ENCODE results near the gene EPHB2. TPM values are rescaled to one million over a fixed set of nuclear protein-coding genes. Genes with fewer than 3 reads are reported as not detected.
A peak's percentile ranks its signal among the peaks of the same experiment; 100 is the strongest.
"Not testable (repeated sequence)": the region's sequence is repeated elsewhere in the genome, so short reads cannot be mapped to it uniquely, and the experiment has no call there.

EPHB2 gene
- not detected for total RNA-seq

- Mint-ChIP-seq H3K36me3 (no peaks in the 10 kb centered on the region), H3K9me3 (no peaks in the 10 kb centered on the region), H3K27me3 (peaks cover 38 to 45% of the 10 kb centered on the region in 2 donors), H3K27ac (no peak within 1 kb of the TSS), H3K4me3 (peak within 1 kb of the TSS; percentile 51), H3K4me1 (ENCODE audit: low read depth in 2 of 2) (no peaks in the 10 kb centered on the region)
- DNase-seq (ENCODE audit: low spot score) (peak; percentile 35), ATAC-seq (peak; percentile 25 to 50)
Measured at GRCh38 chr1:22710701-22711049, at the start of gene EPHB2. Gene EPHB2, plus strand, starts transcription at chr1:22710839. Its CDS starts 144 bp downstream, at chr1:22710983.

- no peak for ATAC-seq
Measured at GRCh38 chr1:22661880-22662279, 48.8 kb upstream of the EPHB2 start.

GRCh38 chr1:22662318-22662717, 48.3 kb upstream of the EPHB2 start:
- Mint-ChIP-seq H3K4me1 (ENCODE audit: low read depth in 2 of 2) (no peaks in the 10 kb centered on the region), H3K9me3 (no peaks in the 10 kb centered on the region), H3K36me3 (no peaks in the 10 kb centered on the region), H3K4me3 (no peak overlapping the region), H3K27me3 (peaks cover 11 to 32% of the 10 kb centered on the region in 2 donors), H3K27ac (no peak overlapping the region)
- DNase-seq (ENCODE audit: low spot score), result no peak
- peak; percentile 34 to 46 for ATAC-seq

More at GRCh38 chr1:22661880-22662279, 48.8 kb upstream of the EPHB2 start:
- DNase-seq (ENCODE audit: low spot score), result no peak
- Mint-ChIP-seq H3K36me3 (no peaks in the 10 kb centered on the region), H3K27me3 (peaks cover 12 to 32% of the 10 kb centered on the region in 2 donors), H3K4me1 (ENCODE audit: low read depth in 2 of 2) (no peaks in the 10 kb centered on the region), H3K4me3 (no peak overlapping the region), H3K27ac (no peak overlapping the region), H3K9me3 (no peaks in the 10 kb centered on the region)

- Mint-ChIP-seq H3K4me3 (no peak overlapping the region), H3K36me3 (no peaks in the 10 kb centered on the region), H3K27me3 (peaks cover 13 to 39% of the 10 kb centered on the region in 2 donors), H3K9me3 (no peaks in the 10 kb centered on the region), H3K27ac (no peak overlapping the region), H3K4me1 (ENCODE audit: low read depth in 2 of 2) (no peaks in the 10 kb centered on the region)
- DNase-seq (ENCODE audit: low spot score), result no peak
- peak in 1 of 2 donors; percentile 11 for ATAC-seq
Measured at GRCh38 chr1:22662986-22663408, 47.6 kb upstream of the EPHB2 start.

- Mint-ChIP-seq H3K4me1 (ENCODE audit: low read depth in 2 of 2) (no peaks in the 10 kb centered on the region), H3K27ac (no peak overlapping the region), H3K4me3 (no peak overlapping the region), H3K27me3 (peaks cover 9 to 42% of the 10 kb centered on the region in 2 donors), H3K9me3 (no peaks in the 10 kb centered on the region), H3K36me3 (no peaks in the 10 kb centered on the region)
- ATAC-seq (no peak), DNase-seq (ENCODE audit: low spot score) (no peak)
Measured at GRCh38 chr1:22665752-22666151, 44.9 kb upstream of the EPHB2 start.

GRCh38 chr1:22666412-22666811, 44.2 kb upstream of the EPHB2 start:
- no peak overlapping the region for H3K27ac Mint-ChIP-seq
- no peaks in the 10 kb centered on the region for H3K9me3 Mint-ChIP-seq
- no peak for DNase-seq (ENCODE audit: low spot score)
- H3K4me3 Mint-ChIP-seq, result no peak overlapping the region
- no peaks in the 10 kb centered on the region for H3K4me1 Mint-ChIP-seq (ENCODE audit: low read depth in 2 of 2)
- no peaks in the 10 kb centered on the region for H3K36me3 Mint-ChIP-seq
- ATAC-seq, result no peak
- H3K27me3 Mint-ChIP-seq, result peaks cover 9 to 42% of the 10 kb centered on the region in 2 donors

GRCh38 chr1:22668840-22669239, 41.8 kb upstream of the EPHB2 start:
- H3K9me3 Mint-ChIP-seq; H3K36me3 Mint-ChIP-seq; ATAC-seq; H3K27ac Mint-ChIP-seq; DNase-seq (ENCODE audit: low spot score); H3K4me3 Mint-ChIP-seq; H3K4me1 Mint-ChIP-seq (ENCODE audit: low read depth in 2 of 2): not testable (repeated sequence)
- H3K27me3 Mint-ChIP-seq, result peaks cover 9 to 41% of the 10 kb centered on the region in 2 donors

- Mint-ChIP-seq H3K4me1 (ENCODE audit: low read depth in 2 of 2) (no peaks in the 10 kb centered on the region), H3K36me3 (no peaks in the 10 kb centered on the region), H3K27ac (no peak overlapping the region), H3K4me3 (no peak overlapping the region), H3K27me3 (peaks cover 14 to 40% of the 10 kb centered on the region in 2 donors), H3K9me3 (no peaks in the 10 kb centered on the region)
- ATAC-seq (no peak), DNase-seq (ENCODE audit: low spot score) (no peak)
Measured at GRCh38 chr1:22670352-22670975, 40.2 kb upstream of the EPHB2 start.

- Mint-ChIP-seq H3K27ac (no peak overlapping the region), H3K9me3 (no peaks in the 10 kb centered on the region), H3K27me3 (peaks cover 16 to 44% of the 10 kb centered on the region in 2 donors), H3K36me3 (no peaks in the 10 kb centered on the region), H3K4me1 (ENCODE audit: low read depth in 2 of 2) (no peaks in the 10 kb centered on the region), H3K4me3 (no peak overlapping the region)
- DNase-seq (ENCODE audit: low spot score) (no peak), ATAC-seq (no peak)
Measured at GRCh38 chr1:22671999-22672398, 38.6 kb upstream of the EPHB2 start.

GRCh38 chr1:22673486-22674409, 36.9 kb upstream of the EPHB2 start:
- no peak overlapping the region for H3K27ac Mint-ChIP-seq
- H3K9me3 Mint-ChIP-seq, result no peaks in the 10 kb centered on the region
- ATAC-seq (peak in 1 of 2 donors; percentile 79), DNase-seq (ENCODE audit: low spot score) (peak; percentile 49)
- no peaks in the 10 kb centered on the region for H3K36me3 Mint-ChIP-seq
- H3K27me3 Mint-ChIP-seq, result peaks cover 13 to 33% of the 10 kb centered on the region in 2 donors
- H3K4me3 Mint-ChIP-seq, result no peak overlapping the region
- no peaks in the 10 kb centered on the region for H3K4me1 Mint-ChIP-seq (ENCODE audit: low read depth in 2 of 2)

- H3K9me3 Mint-ChIP-seq, result no peaks in the 10 kb centered on the region
- peaks cover 13 to 26% of the 10 kb centered on the region in 2 donors for H3K27me3 Mint-ChIP-seq
- ATAC-seq, result no peak
- no peak for DNase-seq (ENCODE audit: low spot score)
- no peaks in the 10 kb centered on the region for H3K4me1 Mint-ChIP-seq (ENCODE audit: low read depth in 2 of 2)
- H3K36me3 Mint-ChIP-seq, result no peaks in the 10 kb centered on the region
- no peak overlapping the region for H3K27ac Mint-ChIP-seq
- H3K4me3 Mint-ChIP-seq, result no peak overlapping the region
Measured at GRCh38 chr1:22674410-22674749, 36.3 kb upstream of the EPHB2 start.

GRCh38 chr1:22676151-22676550, 34.5 kb upstream of the EPHB2 start:
- H3K9me3 Mint-ChIP-seq; H3K27ac Mint-ChIP-seq; DNase-seq (ENCODE audit: low spot score); H3K36me3 Mint-ChIP-seq; H3K4me1 Mint-ChIP-seq (ENCODE audit: low read depth in 2 of 2); ATAC-seq; H3K4me3 Mint-ChIP-seq: not testable (repeated sequence)
- H3K27me3 Mint-ChIP-seq, result peaks cover 13 to 20% of the 10 kb centered on the region in 2 donors

- H3K27ac Mint-ChIP-seq, result no peak overlapping the region
- no peak for DNase-seq (ENCODE audit: low spot score)
- H3K36me3 Mint-ChIP-seq, result no peaks in the 10 kb centered on the region
- ATAC-seq, result no peak
- H3K27me3 Mint-ChIP-seq, result peaks cover 11 to 20% of the 10 kb centered on the region in 2 donors
- no peaks in the 10 kb centered on the region for H3K9me3 Mint-ChIP-seq
- no peaks in the 10 kb centered on the region for H3K4me1 Mint-ChIP-seq (ENCODE audit: low read depth in 2 of 2)
- H3K4me3 Mint-ChIP-seq, result no peak overlapping the region
Measured at GRCh38 chr1:22676916-22677583, 33.6 kb upstream of the EPHB2 start.
